Activated CD4-positive, alpha-beta T cell treated with anti-CD3 and anti-CD28 coated beads for 4 hours (primary cell): Measurements from ENCODE around the gene TSHZ2.
"Not testable (repeated sequence)": the region's sequence is repeated elsewhere in the genome, so short reads cannot be mapped to it uniquely, and the experiment has no call there.

Experiments
- DNase-seq, 2 donors: peaks; one replicate each; pipeline ENCODE4 v3.0.0-alpha.2; 2020

The TSHZ2 gene

DNA sequence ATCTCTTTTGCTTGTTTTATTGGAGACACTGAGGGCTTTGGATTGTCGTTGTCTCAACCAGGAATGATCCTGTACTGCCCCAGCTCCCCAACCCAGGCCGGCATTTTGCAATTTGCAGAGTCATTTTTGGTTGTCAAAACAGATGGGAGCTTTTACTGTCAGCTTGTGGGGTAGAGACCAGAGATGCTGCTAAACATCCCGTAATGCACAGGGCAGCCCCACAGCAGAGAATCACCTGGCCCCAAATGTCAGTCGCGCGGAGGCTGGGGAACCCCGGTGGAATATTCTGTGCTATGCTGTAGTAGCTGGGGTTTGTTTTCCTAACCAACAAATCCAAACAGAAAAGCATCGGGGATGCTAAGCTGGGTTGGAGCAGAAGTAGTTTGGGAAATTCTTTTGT is 99.7 kb downstream of the TSHZ2 start:
- no peak for DNase-seq

DNA sequence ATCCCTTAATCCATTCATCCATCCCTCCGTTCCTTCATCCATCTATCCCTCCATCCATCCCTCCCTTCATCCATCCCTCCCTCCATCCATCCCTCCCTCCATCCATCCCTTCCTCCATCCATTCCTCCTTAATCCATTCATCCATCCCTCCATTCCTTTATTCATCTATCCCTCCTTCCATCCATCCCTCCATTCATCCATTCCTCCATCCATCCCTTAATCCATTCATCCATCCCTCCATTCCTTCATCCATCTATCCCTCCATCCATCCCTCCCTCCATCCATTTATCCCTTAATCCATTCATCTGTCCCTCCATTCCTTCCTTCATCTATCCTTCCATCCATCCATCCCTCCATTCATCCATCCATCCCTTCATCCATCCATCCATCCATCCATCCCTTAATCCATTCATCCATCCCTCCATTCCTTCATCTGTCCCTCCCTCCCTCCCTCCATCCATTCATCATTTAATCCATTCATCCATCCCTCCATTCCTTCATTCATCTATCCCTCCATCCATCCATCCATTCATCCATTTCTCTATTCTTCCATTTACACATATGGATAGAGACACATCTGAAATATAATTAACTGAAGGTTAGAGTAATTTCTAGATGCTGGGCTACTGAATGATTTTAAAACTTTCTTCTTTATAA is 100.9 kb downstream of the TSHZ2 start:
- no peak for DNase-seq

DNA sequence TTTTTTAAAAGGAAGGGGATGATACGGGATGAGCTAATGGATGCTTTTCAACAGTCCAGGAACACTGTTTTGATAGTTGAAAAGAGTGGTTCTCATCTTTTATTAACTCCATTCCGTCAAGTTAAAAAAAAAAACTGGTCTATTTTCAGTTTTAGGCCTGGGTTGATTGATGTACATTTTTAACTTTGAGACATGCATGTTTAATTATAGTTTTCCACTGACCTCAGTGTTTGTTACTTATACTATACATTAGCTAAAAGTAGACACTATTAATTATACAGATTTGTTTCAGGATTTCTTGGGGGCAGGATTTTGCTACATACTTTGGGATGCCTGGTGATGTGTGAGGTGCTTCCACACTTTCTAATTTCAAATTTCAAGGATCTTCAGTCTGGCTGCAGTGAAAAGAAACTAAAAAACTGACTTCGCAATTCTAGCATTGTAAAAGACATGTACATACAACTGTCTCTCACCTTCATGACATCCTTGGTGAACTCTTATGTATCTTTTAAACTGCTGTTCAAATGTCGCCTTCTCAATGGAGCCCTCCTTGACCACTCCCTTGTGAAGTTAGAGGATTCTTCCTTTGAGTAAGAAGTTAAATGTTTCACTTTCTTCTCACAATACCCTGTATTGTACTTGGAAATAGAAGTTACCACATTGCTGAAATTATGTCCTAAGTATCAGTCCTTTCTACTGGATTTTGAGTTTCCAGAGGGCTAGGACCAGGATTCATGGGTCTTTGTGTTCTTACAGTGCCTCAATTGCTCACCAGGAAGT is 101.7 kb downstream of the TSHZ2 start:
- DNase-seq = no peak

DNA sequence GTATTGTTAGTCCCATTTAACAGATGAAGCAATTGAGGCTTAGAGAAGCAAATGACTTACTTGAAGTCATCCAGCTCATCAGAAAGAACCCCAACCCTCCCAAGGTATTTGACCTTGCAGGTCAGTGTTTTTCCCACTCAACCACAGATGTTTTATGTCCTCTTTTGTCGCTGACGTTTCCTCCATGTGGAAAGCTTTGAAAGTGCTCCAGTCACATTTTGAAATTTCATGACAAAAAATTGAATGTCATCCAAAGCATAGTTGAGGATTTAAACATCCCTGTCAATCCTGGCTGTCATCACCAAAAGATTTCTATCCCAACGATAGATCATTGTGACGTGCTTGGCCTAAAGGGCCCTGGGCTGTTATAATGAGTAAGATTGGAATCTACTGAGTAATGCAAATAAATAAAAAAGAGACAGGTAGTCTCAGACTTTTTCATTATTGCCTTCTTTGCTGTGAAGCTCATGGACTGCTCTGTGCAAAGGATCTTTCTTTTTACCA is 102.7 kb downstream of the TSHZ2 start:
- DNase-seq = no peak

DNA sequence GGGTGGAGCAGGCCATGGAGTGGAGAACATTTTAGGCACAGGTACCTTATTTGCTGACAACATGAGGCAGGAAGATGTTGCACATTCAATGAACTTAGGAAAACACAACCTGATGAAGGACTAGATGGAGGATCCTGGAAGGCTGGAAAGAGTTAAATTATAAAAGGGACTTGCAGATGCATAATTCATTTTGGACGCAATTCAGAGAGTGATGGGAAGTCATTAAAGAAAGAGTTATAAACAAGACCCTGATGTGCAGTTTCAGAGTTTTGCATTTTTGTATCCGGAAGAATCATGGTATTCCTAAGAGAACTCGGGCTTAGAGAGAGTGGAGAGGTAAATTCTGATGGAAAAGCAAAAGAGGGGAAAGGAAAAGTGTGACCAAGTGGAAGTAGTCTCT is 104.5 kb downstream of the TSHZ2 start:
- no peak for DNase-seq

DNA sequence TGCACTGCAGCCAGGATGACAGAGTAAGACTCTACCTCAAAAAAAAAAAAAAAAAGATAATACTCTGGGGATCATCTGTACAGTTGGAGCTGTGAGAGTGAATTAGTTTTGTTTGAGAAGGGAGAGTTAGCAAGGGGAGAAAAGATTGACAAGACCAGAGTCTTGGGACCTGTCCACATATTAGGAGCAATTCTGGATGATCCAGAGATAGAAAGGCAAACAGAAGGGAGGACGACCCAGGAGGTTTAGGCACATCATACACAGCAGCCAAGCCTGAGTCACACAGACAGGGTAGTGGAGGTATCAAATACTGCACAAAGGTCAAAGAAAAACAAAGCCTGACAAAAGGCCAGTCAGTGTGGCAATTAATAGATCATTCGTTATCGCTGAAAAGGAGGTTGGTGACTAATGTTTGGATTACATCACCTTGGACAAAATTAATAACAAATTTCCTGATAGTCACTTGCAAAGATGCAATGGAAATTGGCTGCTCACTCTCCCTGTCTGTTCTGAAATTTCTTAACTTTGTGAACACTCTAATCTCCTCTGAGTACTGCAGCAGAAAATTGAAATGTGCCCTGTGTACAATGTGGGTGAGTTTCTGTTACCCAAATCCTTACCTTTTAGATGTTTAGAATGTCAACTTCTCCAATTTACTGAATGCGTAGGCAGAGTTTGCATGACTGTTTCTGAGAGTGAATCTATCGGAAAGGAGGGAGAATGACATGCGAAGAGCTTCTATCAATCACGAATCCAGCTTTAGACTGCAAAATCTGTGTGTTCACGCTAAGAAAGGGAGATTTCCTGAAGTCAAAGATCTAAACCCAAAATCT is 105.4 kb downstream of the TSHZ2 start:
- peak; percentile 30 to 50 for DNase-seq

DNA sequence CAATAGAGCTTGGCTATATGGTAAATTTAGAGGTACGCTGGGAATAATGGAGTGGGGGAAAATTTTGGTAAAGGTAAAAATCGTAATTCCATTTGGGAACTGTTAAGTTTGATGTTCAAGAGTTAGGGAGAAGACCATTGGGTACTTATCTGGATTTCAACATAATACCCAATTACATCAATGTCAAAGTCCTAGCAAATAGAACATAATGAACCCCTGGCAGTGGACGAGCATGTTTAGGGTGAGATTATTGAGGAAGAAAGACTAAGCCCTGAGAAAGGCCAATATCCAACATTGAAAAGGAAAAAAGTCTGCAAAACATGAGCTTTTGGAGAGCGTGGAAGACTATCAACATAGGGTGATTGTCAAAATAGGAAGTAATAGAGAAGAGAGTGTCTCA is 106.6 kb downstream of the TSHZ2 start:
- no peak for DNase-seq

DNA sequence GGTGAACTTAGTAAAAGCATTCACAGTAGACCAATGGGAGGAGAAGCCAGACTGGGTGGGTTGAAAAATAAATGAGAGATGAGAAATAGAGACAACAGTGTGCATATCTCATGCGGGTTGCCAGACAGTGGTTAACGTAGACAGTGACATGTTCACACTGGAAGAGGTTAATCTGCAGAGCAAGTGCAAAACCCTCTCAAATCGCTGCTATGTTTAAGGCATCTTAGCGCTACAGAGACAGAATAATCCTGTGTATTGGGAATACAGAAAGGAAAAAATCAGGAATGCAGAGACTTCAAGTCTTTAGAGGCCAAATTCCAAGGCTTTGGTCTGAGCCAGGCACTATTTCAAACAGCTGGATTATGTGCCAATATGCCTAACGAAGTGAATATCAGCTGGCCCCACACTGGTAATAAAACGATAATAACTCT is 107.1 kb downstream of the TSHZ2 start:
- DNase-seq = no peak

DNA sequence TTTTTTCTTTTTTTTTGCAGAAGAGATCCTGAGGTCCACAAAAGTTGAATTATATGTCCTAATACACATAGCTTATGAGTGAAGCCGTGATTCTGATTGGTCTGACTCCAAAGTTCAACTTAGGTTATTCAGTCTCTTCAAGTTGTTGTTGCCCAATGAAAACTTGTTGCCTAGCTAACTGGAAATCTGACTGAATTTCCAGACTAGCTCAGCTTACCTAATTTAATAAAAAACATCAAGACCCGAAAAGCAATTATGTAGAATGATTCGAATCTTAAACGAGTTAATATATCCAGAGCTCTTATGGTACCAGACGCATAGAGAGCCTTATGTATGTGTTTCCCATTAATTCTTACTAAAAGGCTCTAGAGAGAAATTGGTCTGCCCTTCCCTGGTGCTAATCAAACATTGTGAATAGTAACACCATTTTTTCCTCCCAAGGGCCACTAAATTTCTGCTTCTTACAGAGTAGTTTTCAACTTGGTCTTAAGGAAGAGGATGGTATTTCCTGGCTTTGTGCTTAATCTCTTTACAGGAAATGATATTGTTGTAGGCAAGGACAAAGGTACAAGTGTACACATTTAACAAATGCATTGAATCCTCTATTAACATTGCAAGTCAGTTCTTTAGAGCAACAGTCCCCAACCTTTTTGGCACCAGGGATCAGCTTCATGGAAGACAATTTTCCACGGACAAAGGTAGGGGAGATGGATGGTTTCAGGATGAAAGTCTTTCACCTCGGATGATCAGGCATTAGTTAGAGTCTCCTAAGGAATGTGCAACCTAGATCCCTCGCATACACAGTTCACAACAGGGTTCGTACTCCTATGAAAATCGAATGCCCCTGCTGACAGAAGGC is 107.9 kb downstream of the TSHZ2 start:
- no peak for DNase-seq

DNA sequence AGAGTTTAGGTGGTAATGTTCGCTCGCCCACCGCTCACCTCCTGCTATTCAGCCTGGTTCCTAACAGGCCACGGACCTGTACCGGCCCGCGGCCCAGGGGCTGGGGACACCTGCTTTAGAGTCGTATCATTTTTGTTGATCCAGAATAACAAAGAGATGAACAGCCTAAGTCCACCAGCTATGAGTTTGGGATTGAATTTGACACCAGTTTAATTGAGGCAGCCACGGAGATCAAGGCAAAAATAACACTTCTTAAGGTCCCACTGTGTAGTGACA is 108.5 kb downstream of the TSHZ2 start:
- no peak for DNase-seq

DNA sequence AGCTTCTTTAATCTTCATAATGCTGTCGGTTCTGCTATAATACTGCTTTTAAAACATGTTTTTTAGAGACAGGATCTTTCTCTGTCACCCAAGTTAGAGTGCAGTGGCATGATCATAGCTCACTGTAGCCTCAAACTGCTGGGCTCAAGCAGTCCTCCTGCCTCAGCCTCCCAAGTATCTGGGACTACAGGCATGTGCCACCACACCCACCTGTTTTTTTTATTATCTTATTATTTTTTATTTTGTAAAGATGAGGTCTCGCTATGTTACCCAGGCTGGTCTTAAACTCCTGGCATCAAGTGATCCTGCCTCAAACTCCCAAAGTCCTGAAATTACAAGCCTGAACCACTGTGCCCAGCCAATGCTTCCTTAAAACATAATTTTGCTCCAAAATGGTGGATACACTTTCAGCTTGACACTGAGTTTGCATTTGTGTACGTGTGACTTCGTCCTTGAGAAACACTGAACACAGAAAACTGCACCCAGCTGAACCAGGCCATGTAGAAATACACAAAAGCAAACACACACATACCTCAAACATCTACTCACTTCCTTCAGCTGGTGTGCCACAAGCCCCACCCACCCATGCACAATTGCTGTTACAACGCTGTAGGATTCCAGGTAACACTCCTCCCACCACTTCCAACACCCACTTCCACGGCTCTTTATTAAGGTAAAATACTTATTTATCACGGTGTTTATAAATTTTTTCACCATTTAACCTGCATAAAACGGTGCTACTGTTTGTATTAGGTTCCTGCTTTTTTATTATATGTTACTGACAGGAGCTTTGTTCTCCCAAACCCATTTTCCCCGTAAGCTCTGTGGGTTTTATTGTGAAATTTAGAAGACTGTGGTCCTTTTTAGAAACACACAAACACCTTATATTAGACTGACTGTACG is 109.1 kb downstream of the TSHZ2 start:
- peak; percentile 28 to 58 for DNase-seq

DNA sequence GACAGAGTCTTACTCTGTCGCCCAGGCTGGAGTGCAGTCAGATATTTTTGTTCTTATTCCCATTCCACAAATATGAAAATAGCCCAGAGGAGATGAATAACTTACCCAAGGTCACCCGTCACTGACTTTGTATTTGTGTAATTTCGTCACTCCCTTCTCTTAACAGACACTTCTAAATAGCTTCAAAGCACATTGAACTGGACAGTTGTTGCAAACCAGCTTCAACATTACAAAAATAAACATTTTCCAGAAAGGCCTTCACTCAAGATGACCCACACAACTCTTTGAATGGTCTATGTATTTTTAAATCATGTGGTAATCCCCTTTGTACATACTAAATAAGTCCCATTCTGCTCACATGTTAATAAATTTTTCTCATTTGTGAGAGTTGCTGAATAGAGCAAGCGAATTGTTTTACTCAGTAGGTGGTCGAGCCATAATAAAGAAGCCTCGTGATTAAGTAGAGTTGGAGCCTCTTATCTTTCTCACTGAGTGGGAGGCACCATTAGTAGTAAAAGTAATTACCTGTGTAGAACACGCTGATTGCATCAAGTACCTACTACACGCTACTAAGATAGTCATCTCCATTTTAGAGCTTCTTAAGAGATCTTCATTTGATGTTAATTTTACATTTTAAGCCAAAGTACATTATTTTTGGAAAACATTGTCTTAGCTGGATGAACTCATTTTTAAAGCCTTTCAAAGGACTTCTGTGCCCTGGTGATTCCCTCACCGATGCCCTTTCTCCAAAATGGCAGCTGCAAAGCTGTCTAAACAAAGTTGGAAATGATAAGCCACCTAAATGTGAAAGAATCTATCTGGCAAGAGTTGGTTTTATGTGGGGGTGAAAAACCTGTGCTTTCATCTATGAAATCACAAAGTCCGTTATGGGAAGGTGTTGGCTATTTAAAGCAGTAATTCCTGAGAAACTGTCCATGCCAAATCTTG is 110.0 kb downstream of the TSHZ2 start:
- DNase-seq = no peak

DNA sequence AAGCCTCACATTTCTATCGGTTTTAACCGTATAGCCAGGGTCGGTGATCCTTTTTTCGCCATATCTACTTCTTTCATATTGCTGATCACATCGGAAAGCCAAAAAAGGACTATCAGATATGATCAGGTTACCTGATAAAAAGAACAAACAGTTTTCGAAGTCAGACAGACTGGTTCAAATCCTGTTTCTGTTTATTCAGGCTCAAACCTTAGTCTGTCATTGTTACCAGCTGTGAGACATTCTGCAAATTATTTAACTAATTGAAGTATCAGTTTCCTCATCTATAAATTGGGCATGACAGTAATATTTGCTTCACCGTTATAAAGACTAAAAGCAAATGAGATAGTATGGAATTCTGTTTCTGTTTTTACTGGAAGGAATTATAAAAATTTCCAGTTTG is 111.3 kb downstream of the TSHZ2 start:
- no peak for DNase-seq

DNA sequence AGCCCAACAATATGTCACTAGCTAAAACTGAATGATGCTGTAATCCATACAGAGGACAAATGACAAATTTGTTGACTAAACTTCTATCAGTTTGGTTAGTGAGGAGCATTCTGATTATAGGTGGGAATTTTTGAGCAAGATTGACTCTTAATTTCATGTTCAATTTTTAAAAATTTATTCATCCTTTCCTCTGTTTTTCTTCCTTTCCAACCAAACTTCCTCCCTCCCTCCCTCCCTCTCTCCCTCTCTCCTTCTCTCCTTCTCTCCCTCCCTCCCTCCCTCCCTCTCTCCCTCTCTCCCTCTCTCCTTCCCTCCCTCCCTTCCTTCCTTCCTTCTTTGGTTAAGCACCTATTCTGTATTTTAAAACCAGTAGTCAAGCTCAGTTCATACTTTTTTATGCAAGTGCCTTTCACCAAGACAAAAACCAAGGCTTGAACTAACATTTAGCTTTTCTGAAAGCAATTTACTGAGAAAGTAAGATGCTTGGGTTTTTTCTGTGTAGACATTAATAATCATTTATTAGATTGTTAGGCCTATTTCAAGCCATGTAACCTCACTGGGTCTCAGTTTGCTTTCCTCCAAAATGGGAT is 112.3 kb downstream of the TSHZ2 start:
- no peak for DNase-seq

DNA sequence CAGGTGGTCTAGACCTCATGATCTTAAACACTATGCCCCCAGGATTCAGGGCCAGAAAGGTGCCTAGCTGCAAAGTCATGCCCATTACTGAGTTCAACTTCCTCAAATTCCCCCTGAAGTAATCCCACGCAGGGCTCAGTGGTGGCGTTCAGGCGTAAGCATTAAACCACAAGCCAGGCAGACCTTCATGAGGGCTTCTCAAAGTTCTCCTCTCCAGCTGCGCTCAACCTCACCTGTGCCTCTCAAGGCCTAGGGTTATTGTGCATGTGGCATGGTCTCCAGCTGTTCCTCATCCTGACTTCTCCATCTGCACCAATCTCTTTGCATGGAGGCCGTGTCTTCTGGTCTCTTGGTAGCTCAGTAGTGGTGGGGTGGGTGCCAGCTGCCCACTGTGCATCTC is 113.6 kb downstream of the TSHZ2 start:
- no peak for DNase-seq

DNA sequence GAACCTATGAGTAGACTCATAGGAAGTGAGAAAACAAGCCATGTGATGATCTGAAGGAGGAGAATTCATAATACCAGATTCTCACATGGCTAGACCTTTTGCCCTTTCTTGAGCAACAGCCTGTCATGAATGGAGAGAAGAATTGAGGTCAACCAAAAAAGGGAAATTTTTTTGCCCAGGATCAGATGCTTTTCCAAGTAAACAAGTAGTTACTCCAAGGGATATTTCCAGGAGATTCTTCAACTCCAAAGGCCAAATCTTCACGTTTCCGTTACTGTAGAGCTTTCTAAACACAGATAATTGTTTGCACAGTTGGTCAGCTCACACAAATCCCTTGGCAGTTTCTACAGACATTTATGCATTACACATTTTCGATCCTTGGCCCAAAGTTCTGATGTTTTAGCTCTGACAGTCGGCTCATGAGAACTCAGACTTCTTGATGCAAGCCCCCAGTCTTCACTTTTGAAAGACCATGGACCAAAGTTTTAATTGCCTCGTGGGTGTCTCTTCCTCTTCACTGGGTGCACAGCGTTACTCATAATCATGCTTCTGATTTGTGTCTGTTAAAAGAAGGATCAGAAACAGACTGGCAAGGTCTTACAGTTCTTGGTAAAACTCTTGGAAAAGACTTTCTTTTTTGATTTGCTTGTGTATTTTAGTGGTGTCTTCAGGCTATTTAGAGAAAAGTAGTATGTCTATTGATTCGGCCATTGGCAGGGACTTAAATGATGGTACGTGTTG is 115.0 kb downstream of the TSHZ2 start:
- no peak for DNase-seq

DNA sequence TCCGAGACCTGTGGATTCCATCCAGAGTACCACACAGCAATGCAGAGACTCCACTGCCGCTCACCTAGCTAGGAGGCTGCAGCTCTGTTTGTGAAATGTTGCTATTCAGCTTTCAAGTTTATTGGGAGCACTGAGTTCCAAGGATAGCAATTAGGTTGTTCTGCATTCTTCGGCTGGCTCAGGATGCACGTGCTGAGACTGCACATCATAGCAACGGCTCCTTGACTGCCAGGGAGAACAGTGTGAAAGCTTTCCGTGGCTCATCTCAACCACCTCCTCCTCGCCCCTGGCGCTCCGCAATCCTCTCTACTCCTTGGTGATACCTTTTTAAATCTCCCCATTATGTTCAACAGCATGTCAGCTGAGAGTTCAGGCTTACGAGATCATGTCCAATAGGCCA is 116.6 kb downstream of the TSHZ2 start:
- DNase-seq = no peak

DNA sequence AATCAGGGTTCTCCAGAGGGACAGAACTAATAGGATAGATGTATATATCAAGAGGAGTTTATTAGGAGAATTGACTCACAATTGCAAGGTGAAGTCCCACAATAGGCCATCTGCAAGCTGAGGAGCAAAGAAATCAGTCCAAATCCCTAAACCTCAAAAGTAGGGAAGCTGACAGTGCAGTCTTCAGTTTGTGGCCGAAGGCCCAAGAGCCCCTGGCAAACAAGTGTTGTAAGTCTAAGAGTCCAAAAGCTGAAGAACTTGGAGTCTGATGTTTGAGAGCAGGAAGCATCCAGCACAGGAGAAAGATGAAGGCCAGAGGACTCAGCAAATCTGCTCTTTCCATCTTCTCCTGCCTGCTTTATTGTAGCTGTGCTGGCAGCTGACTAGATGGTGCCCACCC is 117.7 kb downstream of the TSHZ2 start:
- not testable (repeated sequence) for DNase-seq

DNA sequence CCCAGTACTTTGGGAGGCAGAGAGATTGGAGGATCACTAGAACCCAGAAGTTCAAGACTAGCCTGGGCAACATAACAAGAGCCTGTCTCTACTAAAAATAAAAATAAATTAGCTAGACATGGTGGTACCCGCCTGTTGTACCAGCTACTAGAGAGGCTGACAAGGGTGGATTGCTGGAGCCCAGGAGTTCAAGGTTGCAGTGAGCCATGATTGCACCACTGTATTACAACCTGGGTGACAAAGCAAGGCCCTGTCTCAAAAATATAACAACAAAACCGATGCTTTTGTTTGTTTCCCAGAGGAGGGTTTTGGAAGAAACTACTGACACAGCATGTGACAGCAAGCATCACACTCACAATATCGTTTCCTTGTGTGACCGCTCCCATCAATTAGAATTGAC is 119.6 kb downstream of the TSHZ2 start:
- no peak for DNase-seq
